Stimulated activated CD8-positive, alpha-beta memory T cell treated with anti-CD3 and anti-CD28 coated beads, Interleukin-12 subunit alpha, Interleukin-12 subunit beta, amount 100 ng/mL, for 1 hour (primary cell): ENCODE data around the gene HNRNPUL1.

Experiments
- DNase-seq: peaks from one replicate; pipeline ENCODE4 v3.0.0-alpha.2; 2020; ENCODE audit warnings: low read depth

The HNRNPUL1 gene

DNA sequence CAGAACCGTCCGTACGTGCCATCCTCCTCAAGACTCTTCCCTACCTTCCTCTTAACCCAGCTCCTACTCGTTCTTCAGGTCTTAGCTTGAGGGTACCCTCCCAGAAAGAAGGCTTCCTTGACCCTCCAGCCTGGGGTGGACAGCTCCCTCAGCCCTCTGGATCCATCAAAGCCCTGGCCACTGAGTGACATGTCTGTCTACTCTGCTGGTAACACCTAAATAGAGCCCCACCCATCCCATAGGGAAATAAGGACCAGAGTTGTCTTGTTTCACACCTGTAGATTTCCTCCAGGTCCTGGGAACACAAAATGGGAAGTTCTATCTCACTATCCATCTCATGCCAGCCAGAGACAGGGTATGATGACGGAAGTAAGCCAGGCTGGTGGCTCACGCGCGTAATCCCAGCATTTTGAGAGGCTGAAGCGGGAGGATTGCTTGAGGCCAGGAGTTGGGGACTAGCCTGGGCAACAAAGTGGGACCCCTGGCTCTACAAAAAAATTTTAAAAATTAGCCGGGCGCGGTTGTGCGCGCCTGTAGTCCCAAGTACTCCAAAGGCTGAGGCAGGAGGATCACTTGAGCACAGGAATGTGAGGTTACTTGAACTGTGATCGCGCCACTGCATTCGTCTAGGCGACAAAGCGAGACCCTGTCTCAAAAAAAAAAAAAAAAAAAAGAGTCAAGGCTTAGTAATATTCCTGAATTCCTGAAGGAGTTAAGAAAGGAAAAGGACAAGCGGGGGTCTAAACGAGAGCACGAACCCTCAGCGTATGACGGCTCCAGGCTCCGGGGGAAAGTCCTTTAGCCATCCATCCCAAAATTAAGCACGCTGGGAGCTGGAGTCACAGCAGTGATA lies 45.2 kb downstream of the HNRNPUL1 start:
- no peak for DNase-seq

DNA sequence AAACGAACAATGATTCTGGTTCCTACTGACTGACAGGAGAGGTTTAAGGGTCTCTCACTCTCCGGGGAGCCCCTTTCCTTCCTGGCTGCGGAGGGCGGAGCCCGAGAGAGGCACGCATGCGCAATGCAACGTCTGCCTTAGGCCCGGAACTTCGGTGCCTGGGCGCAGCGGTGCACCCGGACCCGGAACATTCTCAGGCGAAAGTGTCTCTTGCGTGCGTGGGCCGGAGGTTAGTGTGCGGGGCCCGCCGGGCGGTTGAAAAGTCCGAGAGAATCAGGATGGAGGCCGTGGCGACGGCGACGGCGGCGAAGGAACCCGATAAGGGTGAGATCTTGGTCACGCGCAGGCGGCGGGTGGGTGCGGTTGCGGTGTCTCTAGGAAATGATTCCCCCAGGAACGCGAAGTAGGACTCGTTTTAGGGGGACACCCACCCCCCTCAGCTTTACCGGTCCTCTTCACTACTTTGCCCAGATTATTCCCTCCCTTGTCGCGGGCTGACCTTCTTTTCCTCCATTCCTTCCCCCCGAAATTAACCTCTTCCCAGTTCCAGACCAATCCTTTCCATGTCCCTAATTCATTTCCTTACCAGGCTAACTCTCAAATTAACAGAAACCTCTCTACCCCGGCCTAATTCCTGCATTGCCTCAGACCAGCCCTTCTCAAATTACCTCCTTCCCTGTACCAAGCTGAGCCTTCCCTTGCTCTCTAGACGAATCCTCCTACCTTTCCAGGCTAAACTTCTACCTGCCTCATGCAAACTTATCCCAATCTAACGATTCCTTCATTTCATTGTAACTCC lies 46.1 kb downstream of the HNRNPUL1 start, which contains the start of gene CCDC97:
TSS of gene CCDC97 (plus strand) at position 140 of the 799 bp plus-strand sequence. CDS start at position 279, 139 bp downstream.
- peak; percentile 85 for DNase-seq

GRCh38 chr19:41311072-41311471 lies 46.9 kb downstream of the HNRNPUL1 start:
- DNase-seq: no peak

- DNase-seq: no peak
Observed at GRCh38 chr19:41311613-41312012, 47.4 kb downstream of the HNRNPUL1 start.

- no peak for DNase-seq
Observed at GRCh38 chr19:41316306-41316920, 52.2 kb downstream of the HNRNPUL1 start.

DNA sequence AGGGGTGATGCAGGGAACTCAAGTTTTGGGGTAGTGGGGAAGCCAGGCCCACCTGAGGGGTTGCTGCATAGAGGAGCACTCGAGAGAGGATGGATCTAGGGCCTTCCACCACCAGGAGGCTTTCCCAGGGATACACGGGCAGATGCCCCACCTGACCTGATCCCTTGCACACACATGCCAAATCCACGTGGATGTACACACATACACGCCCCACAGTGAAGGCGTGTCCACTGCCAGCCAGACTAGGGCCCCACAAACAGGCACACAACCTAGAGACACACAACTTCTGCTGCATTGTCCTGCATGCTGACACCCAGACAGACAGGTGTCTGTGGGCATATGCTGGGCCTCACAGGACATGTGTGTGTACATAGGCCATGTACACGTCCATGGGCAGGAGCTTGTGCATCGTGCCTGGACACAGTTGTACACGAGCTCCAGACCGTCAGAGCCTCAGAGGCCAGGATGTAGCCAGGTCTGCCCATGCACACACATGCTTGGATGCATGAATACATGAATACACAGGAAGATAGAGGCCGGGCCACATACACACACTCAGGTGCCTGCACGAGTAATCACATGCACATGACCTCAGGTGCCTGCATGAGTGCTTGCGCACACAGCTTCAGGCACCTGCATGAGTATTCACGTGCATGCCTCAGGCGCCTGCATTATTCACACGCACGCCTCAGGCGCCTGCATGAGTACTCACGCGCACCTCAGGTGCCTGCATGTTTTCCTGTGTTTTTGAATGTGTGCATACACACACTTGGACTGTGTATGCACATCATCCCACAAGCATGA lies 54.7 kb downstream of the HNRNPUL1 start:
- DNase-seq: no peak

GRCh38 chr19:41319500-41320184 lies 55.5 kb downstream of the HNRNPUL1 start:
- no peak for DNase-seq

DNA sequence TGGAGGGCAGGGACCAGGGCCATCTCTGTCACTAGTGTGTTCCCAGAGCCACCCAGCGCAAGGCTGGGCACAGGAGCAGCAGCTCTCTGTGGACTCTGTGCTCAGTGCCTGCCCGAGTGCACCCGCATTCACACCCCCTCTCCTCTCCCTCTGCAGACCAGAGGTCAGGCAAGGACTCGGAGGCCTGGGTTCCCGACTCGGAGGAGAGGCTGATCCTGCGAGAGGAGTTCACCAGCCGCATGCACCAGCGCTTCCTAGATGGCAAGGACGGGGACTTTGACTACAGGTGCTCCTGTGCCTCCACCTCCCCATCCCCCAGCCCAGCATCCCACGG lies 56.0 kb downstream of the HNRNPUL1 start:
- DNase-seq: no peak

DNA sequence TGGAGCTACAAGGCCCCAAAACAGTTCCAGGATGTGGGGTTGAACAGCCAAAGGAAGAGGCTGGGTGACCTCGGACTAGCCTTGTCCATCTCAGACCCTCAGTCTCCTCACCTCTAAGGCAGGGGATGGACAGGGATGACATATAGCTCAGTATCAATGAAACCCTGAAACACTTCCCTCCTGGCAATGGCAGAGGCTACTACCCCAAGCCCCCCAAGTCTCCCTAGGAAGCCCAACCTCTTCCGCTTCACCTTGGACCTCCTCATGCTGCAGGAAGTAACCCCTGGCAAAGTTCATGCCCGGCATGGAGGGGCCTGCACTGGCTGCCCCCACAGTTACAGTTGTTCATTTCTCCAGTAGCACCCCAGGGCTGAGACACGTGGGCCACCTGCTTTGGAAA lies 56.4 kb downstream of the HNRNPUL1 start:
- no peak for DNase-seq

GRCh38 chr19:41321204-41321599 lies 57.0 kb downstream of the HNRNPUL1 start:
- no peak for DNase-seq

DNA sequence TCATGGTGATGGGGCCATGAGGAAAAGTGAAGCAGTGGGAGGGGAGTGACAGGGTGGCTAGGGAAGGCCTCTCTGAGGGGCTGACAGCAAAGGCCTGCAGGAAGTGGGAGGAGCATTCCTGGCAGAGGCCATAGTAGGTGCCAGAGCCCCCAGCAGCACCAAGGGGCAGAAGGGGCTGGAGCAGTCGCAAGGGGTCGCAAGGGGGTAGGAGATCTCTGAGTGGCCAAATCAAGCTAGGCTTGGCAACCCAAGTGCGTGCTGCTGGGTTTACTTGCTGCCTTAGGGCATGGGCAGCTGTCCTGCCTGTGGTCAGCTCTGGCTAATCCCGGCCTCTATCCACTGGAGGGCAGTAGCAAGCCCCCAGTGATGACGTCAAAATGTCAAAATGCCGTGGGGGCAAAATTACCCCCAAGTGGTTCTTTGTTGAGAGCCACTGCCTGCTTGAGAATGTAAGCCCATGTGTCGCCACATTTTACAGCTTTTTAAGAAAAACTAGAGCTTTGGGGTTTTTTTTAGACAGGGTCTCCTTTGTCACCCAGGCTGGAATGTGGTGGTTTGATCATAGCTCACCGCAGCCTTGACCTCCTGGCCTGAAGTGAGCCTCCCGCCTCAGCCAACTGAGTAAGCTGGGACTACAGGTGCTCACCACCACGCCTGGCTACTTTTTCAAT lies 57.6 kb downstream of the HNRNPUL1 start:
- no peak for DNase-seq

GRCh38 chr19:41322451-41322850 lies 58.3 kb downstream of the HNRNPUL1 start:
- DNase-seq: no peak

- no peak for DNase-seq
Observed at GRCh38 chr19:41323023-41323422, 58.9 kb downstream of the HNRNPUL1 start.

GRCh38 chr19:41323430-41324125 lies 59.4 kb downstream of the HNRNPUL1 start:
- no peak for DNase-seq

GRCh38 chr19:41324231-41324702 lies 60.1 kb downstream of the HNRNPUL1 start:
- DNase-seq: no peak

DNA sequence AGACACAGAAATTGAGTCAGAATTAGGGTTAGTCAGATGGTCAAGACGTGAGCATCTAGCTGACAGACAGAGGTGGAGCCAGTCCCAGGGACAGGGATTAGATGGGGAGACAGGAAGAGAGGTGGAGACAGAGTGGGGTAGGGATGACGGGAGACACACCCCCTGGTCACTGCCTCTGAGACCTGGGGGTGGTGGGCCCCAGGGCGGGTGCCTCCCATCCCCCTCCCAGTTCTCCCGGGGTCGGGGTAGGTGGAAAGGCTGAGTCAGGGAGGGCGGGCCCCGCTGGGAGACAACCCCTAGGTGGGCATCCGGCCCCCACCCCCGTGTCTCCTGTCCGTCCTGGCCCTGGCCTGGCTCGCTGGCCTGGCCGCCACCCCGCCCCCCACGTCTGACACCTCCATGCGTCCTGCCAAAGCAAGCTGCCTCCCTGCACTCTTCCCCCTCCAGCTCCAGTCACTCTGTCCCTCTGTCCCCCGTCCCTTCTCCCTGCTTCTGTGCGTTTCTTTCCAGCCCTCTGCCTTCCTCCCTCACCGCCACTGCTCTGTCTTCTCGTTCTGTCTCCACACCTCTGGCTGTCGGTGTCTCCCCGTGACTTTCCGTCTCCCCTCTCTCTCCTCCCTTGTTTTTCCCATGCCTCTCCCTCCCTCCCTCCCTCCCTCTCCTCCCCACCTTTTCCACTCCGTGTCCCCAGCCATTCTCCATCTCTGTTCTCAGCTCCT lies 60.9 kb downstream of the HNRNPUL1 start:
- DNase-seq: no peak

DNA sequence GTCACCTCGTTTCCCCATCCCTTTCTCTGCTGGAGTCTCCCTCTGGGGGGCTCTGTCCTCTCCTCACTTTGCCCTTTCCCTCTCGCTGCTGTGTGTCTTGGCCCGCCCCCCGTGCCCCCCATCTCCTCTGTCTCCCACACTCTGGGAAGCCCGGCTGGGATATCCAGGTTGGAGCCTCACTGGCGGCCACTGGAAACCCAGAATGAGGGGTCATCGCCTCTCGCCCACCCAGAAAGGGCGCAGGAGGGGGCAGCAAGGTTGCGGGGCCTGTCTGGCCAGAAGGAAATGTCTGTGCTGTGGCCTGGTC lies 61.4 kb downstream of the HNRNPUL1 start:
- DNase-seq: no peak

DNA sequence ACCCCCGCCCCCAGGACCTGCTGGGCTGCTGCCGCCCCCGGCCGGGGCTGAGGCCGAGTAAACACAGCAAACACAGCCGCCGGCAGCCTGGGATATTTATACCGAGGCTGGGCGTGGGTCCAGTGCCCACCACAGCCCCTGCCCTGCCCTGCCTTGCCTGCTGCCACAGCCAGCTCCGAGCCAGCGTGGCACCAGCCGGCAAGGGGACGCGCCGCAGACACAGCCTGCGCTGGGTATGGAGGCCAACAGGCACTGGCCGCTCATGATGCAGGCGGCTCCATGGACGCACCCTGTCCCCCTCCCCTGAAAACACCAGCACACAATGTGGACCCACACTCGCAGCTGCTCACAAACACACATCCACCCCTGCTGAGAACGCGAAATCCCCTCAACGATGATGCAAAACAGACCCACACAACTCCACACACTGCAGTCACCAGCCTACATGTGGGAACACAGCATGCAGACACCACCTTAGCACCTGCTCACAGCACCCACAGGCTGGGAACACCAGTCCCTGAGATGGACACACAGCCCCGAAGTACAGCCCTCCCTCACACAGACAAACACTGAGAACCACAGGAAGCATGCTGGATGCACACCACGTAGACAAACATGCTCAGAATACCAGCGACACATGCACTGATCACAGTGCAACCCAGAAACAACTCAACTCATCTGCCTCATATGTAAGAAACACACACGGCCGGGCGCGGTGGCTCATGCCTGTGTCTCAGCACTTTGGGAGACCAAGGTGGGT lies 62.0 kb downstream of the HNRNPUL1 start:
- no peak for DNase-seq

GRCh38 chr19:41327076-41327575 lies 63.0 kb downstream of the HNRNPUL1 start:
- no peak for DNase-seq
